GM23248 (cell line): Measurements from ENCODE around the gene KRT78. TPM values are rescaled to one million over a fixed set of nuclear protein-coding genes. Genes with fewer than 3 reads are reported as not detected.

Experiments used
- DNase-seq: peaks from one replicate; pipeline ENCODE4 v3.0.0-alpha.2; 2015
- H2AFZ ChIP-seq: fragments of 200-600 bp; sonication (generic); 2 replicates; pipeline ENCODE4 v1.6.1; 2016; ENCODE audit warnings: antibody characterized with exemption
- H3F3A ChIP-seq: fragments of 200-600 bp; sonication (generic); 2 replicates; pipeline ENCODE4 v1.6.1; 2016; ENCODE audit warnings: mild to moderate bottlenecking, antibody characterized with exemption, mixed run types; ENCODE audit not compliant: insufficient read depth
- H3K27ac ChIP-seq: fragments of 200-600 bp; sonication (generic); 2 replicates; pipeline ENCODE4 v1.5.1; 2016; ENCODE audit warnings: mild to moderate bottlenecking
- H3K27me3 ChIP-seq: fragments of 200-600 bp; sonication (generic); replicated peaks from 2 replicates; pipeline ENCODE4 v1.6.1; 2016; ENCODE audit warnings: mild to moderate bottlenecking; ENCODE audit not compliant: insufficient read depth
- H3K36me3 ChIP-seq: fragments of 200-600 bp; sonication (generic); 2 replicates; pipeline ENCODE4 v1.6.1; 2016; ENCODE audit warnings: low read depth, mild to moderate bottlenecking
- H3K4me1 ChIP-seq: fragments of 200-600 bp; sonication (generic); 2 replicates; pipeline ENCODE4 v1.6.1; 2016; ENCODE audit warnings: mild to moderate bottlenecking; ENCODE audit not compliant: insufficient read depth
- H3K4me2 ChIP-seq: fragments of 200-600 bp; sonication (generic); one replicate; pipeline ENCODE4 v1.6.1; 2016; ENCODE audit warnings: mild to moderate bottlenecking; ENCODE audit not compliant: unreplicated experiment
- H3K4me3 ChIP-seq: fragments of 200-600 bp; sonication (generic); 2 replicates; pipeline ENCODE4 v1.5.1; 2016; ENCODE audit warnings: mild to moderate bottlenecking
- H3K79me2 ChIP-seq: fragments of 200-600 bp; sonication (generic); 2 replicates; pipeline ENCODE4 v1.6.1; 2016; ENCODE audit warnings: mild to moderate bottlenecking; ENCODE audit not compliant: insufficient read depth
- H3K9ac ChIP-seq: fragments of 200-600 bp; sonication (generic); 2 replicates; pipeline ENCODE4 v1.6.1; 2016; ENCODE audit warnings: mild to moderate bottlenecking
- H3K9me2 ChIP-seq: fragments of 200-600 bp; sonication (generic); 2 replicates; pipeline ENCODE4 v1.6.1; 2016; ENCODE audit warnings: mixed run types, mild to moderate bottlenecking, moderate library complexity; ENCODE audit not compliant: insufficient read depth
- H3K9me3 ChIP-seq: fragments of 200-600 bp; sonication (generic); one replicate; pipeline ENCODE4 v1.6.1; 2017; ENCODE audit warnings: low read depth
- H4K20me1 ChIP-seq: fragments of 200-600 bp; sonication (generic); 2 replicates; pipeline ENCODE4 v1.6.0; 2016; ENCODE audit not compliant: insufficient read depth
- EZH2 ChIP-seq: fragments of 200-600 bp; sonication (generic); IDR thresholded peaks from 2 replicates; pipeline ENCODE4 v1.6.1; 2018; ENCODE audit warnings: antibody characterized with exemption, mild to moderate bottlenecking; ENCODE audit not compliant: insufficient read depth, poor library complexity, severe bottlenecking
- EZH2phosphoT487 ChIP-seq: fragments of 200-600 bp; sonication (generic); IDR thresholded peaks from 2 replicates; pipeline ENCODE4 v1.6.1; 2018; ENCODE audit warnings: antibody characterized with exemption, moderate library complexity, mild to moderate bottlenecking, low read depth; ENCODE audit not compliant: insufficient read depth
- WGBS, 2 experiments: methylation state at CpG; one replicate each; pipeline ENCODE4 v1.1.6; 2015 to 2017; ENCODE audit warnings: low lambda C conversion rate in 2 of 2, low coverage in 1 of 2; ENCODE audit errors: missing lambda C conversion rate in 2 of 2; 5-methylcytosine and 5-hydroxymethylcytosine counted together
- in situ Hi-C: fragments of 300-500 bp; cut with MboI; formaldehyde crosslinking; loops from 2 replicates; pipeline ENCODE4 v1.15.0; 2020
- polyA plus RNA-seq: library from polyadenylated mRNA; unstranded; fragments of >200 nt; fragmentation: Nextera tagmentation; extraction: Ambion mirVana; gene quantifications from 2 replicates; pipeline ENCODE4 v1.2.1, GENCODE V29; 2016
- total RNA-seq: library from RNA; depleted of rRNA; stranded (reverse); fragments of >200 nt; shearing (Covaris generic); gene quantifications from 2 replicates; pipeline ENCODE4 v1.2.3, GENCODE V29; 2014

KRT78 gene
- total and polyA plus RNA-seq, 2 experiments from 2014 or later = not detected

DNA sequence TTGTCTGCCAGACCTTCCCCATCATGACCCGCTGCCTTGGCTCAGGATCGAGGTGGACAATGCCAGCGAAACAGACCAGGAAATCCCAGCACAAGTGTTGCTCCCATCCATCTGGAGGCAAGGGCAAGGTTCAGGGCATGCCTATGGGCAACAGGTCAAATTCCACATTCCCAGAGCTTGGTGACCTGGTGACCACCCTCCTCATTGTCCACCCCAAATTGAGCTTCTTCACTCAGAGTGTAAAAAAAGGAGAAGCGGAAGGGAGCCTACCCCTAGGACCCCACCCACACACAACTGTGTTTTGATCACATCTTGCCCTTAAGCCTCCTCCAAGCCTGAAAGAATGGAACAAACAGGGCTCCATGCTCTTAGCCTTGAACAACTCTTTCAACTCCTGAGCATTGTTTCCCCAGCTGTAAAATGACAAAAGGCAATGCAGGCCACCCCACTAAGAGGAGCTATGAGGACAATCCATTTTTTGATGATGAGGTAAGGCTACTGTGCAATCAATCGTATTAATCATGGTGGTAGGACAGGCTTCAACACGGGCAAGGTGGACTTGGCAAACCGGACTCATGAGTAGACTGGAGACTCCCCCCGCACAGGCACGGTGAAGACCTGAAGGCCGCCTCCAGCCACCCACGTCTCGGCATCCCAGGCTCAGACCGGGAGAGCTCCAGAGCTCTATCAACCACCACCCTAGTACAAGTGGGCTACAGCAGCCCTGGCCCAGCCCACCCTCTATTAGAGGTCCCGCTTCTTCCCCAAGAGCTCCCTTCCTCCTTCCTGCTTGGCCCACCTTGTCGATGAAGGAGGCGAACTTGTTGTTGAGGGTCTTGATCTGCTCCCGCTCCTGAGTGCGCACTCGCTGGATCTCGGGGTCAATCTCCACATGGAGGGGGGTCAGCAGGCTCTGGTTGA lies 15.5 kb downstream of the KRT78 start:
- H3K9me3 ChIP-seq = no peaks in the 10 kb centered on the region
- 89% methylated on average over 19 to 20 of the region's 20 CpGs for WGBS, 2 experiments
- peaks cover 33% of the 10 kb centered on the region for H3K4me1 ChIP-seq
- H3K79me2 ChIP-seq = no peaks in the 10 kb centered on the region
- no peak for DNase-seq
- H3K9ac ChIP-seq = no peak overlapping the region
- H3K4me3 ChIP-seq = no peak overlapping the region
- H3F3A ChIP-seq = peaks cover 4% of the 10 kb centered on the region; the same call in 1 of the 2 replicates
- no peak overlapping the region for H3K4me2 ChIP-seq
- TF ChIP-seq EZH2phosphoT487 (no peak), EZH2 (no peak)
- in situ Hi-C loops = no loop called here
- no peaks in the 10 kb centered on the region for H4K20me1 ChIP-seq
- no peak overlapping the region for H3K27ac ChIP-seq
- H2AFZ ChIP-seq = no peak overlapping the region
- no peaks in the 10 kb centered on the region for H3K27me3 ChIP-seq
- H3K9me2 ChIP-seq = no peaks in the 10 kb centered on the region
- no peaks in the 10 kb centered on the region for H3K36me3 ChIP-seq

DNA sequence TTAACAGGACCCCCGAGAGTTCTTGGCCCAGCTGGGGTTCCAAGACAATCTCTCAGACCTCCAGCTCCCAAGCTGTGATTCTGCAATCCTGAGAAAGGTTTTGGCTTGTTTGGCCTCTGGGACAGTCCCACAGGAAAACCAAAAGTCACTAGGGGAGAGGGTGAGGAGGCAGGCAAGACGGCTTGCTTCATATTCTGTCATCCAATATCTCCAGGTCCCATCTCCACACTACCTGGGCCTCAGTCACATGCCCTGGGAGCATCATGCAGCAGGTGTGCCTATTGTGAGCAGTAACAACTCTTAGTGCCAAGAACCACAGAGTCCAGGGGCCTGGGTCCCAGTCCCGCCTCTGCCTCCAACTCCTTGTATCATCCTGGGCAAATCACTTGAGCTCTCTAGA lies 16.3 kb downstream of the KRT78 start:
- Histone ChIP-seq H2AFZ (no peak overlapping the region), H3K4me2 (no peak overlapping the region), H3K27me3 (no peaks in the 10 kb centered on the region), H3K9me2 (no peaks in the 10 kb centered on the region; the same call in 1 of the 2 replicates), H4K20me1 (no peaks in the 10 kb centered on the region), H3K4me3 (no peak overlapping the region), H3K9ac (no peak overlapping the region), H3F3A (peaks cover 8% of the 10 kb centered on the region; the same call in 1 of the 2 replicates), H3K79me2 (no peaks in the 10 kb centered on the region), H3K9me3 (no peaks in the 10 kb centered on the region), H3K27ac (no peak overlapping the region), H3K36me3 (no peaks in the 10 kb centered on the region), H3K4me1 (peaks cover 31% of the 10 kb centered on the region)
- in situ Hi-C loops = no loop called here
- no peak for DNase-seq
- TF ChIP-seq EZH2phosphoT487 (no peak), EZH2 (no peak)
- 58 to 70% methylated on average over 3 of the region's 3 CpGs for WGBS, 2 experiments

DNA sequence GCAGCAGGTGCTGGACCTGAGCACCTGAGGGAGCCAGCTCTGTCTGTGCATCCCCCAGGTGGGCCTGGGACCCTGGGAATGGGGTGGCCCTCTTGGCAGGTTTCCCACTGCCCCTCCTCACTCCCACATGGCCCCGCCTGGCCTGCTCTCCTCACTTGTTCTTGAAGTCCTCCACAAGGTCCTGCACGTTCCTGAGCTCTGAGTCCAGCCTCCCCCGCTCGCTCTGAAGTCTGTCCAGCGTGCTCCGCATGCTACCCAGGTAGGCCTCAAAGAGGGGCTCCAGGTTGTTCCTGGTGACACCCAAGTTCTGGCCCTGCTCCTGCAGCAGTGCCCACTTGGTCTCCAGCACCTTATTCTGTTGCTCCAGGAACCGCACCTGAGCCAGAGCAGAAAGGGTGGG lies 17.5 kb downstream of the KRT78 start:
- Histone ChIP-seq H3K4me1 (peaks cover 19% of the 10 kb centered on the region), H4K20me1 (no peaks in the 10 kb centered on the region), H3K4me3 (no peak overlapping the region), H3K36me3 (no peaks in the 10 kb centered on the region), H3F3A (peaks cover 8% of the 10 kb centered on the region; the same call in 1 of the 2 replicates), H3K27me3 (no peaks in the 10 kb centered on the region), H2AFZ (no peak overlapping the region), H3K9ac (no peak overlapping the region), H3K9me2 (no peaks in the 10 kb centered on the region; the same call in 1 of the 2 replicates), H3K9me3 (no peaks in the 10 kb centered on the region), H3K4me2 (no peak overlapping the region), H3K79me2 (no peaks in the 10 kb centered on the region), H3K27ac (no peak overlapping the region)
- in situ Hi-C loops = no loop called here
- WGBS, 2 experiments = 62 to 68% methylated on average over 7 of the region's 7 CpGs
- no peak for DNase-seq
- TF ChIP-seq EZH2phosphoT487 (no peak), EZH2 (no peak)

DNA sequence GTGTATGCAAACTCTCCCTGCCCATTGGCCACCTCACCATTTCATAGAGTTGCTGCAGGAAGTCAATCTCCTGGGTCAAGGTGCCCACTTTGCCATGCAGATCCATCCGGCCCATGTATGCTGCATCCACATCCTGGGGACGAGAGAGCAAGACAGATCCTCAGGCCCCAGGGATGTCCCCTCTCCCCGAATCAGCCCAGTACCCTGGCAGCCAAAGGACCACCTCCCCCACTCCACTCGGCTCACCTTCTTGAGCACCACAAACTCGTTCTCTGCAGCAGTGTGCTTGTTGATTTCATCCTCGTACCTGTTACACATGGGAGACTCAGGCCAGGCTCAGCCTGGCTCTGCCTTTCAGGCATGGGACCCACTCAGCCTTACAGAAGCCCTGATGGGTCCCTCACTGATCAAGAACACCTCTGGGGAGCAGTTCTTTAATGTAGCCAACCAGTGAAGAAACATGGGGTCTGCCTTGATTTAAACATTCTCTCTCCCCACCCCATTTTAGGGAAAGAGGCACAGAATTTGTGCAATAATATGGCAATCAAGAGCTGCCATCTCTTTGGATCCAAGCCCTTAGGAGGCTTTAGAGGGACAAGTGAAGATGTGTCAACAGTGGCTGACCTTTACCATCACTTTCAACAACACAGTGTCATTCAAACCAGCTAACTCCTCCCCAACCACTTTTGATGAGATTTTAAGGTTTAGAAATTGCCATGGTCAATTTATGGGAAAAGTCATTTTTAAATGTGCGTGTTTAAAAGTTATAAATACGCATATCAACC lies 18.6 kb downstream of the KRT78 start:
- H3K27ac ChIP-seq = no peak overlapping the region
- peaks cover 8% of the 10 kb centered on the region; the same call in 1 of the 2 replicates for H3F3A ChIP-seq
- no peaks in the 10 kb centered on the region for H3K27me3 ChIP-seq
- H2AFZ ChIP-seq = no peak overlapping the region
- in situ Hi-C loops = no loop called here
- no peak overlapping the region for H3K4me2 ChIP-seq
- H3K79me2 ChIP-seq = no peaks in the 10 kb centered on the region
- H4K20me1 ChIP-seq = no peaks in the 10 kb centered on the region
- peaks cover 10% of the 10 kb centered on the region; the same call in 1 of the 2 replicates for H3K4me1 ChIP-seq
- no peaks in the 10 kb centered on the region for H3K9me3 ChIP-seq
- H3K4me3 ChIP-seq = no peak overlapping the region
- TF ChIP-seq EZH2phosphoT487 = no peak
- no peak for TF ChIP-seq EZH2
- WGBS, 2 experiments = 71 to 72% methylated on average over 8 of the region's 8 CpGs
- DNase-seq = no peak
- no peaks in the 10 kb centered on the region for H3K36me3 ChIP-seq
- no peaks in the 10 kb centered on the region; the same call in 1 of the 2 replicates for H3K9me2 ChIP-seq
- no peak overlapping the region for H3K9ac ChIP-seq
